MCF 10A (cell line): Measurements from ENCODE around the gene CBFA2T3. TPM values are rescaled to one million over a fixed set of nuclear protein-coding genes. Genes with fewer than 3 reads are reported as not detected.

Experiments used
- BruUV-seq: library from RNA; stranded (reverse); fragments of 400-500 nt; replicated peaks from 2 replicates; lab custom pipeline; 2021; lab: Mats Ljungman, UMichigan
- CTCF ChIA-PET: fragments of 300-600 bp; sonication (Branson Sonifier 250); formaldehyde crosslinking; extraction: SDS; loops from one replicate; lab custom pipeline; 2021; ENCODE audit warnings: antibody characterized with exemption, inconsistent platforms; lab: Yijun Ruan, JAX
- POLR2A ChIA-PET: fragments of 300-600, 350-650 bp; sonication (Branson Sonifier 250); formaldehyde crosslinking; extraction: SDS; loops from one replicate; lab custom pipeline; 2020; ENCODE audit warnings: antibody characterized with exemption, inconsistent platforms; lab: Yijun Ruan, JAX
- DNase-seq: peaks from one replicate; pipeline ENCODE4 v3.0.0-alpha.2; 2018; ENCODE audit not compliant: unreplicated experiment
- H3K27ac Mint-ChIP-seq: one replicate; pipeline ENCODE4 v1.8.0; 2022; ENCODE audit warnings: mild to moderate bottlenecking, low read depth, mixed read lengths; ENCODE audit not compliant: unreplicated experiment
- H3K27me3 Mint-ChIP-seq: one replicate; pipeline ENCODE4 v1.8.0; 2022; ENCODE audit warnings: mixed read lengths; ENCODE audit not compliant: insufficient read depth, unreplicated experiment
- H3K36me3 Mint-ChIP-seq: one replicate; pipeline ENCODE4 v1.8.0; 2022; ENCODE audit warnings: mild to moderate bottlenecking, moderate library complexity, mixed read lengths; ENCODE audit not compliant: insufficient read depth, unreplicated experiment
- H3K4me1 Mint-ChIP-seq: one replicate; pipeline ENCODE4 v1.8.0; 2022; ENCODE audit warnings: mixed read lengths; ENCODE audit not compliant: insufficient read depth, unreplicated experiment
- H3K4me3 Mint-ChIP-seq: one replicate; pipeline ENCODE4 v1.8.0; 2022; ENCODE audit warnings: mild to moderate bottlenecking, moderate library complexity, mixed read lengths; ENCODE audit not compliant: unreplicated experiment
- H3K9me3 Mint-ChIP-seq: one replicate; pipeline ENCODE4 v1.8.0; 2022; ENCODE audit warnings: mixed read lengths; ENCODE audit not compliant: unreplicated experiment
- CTCF ChIP-seq: fragments of 200-600 bp; IDR thresholded peaks from one replicate; pipeline ENCODE4 v1.8.0; 2022; ENCODE audit warnings: antibody characterized with exemption, mild to moderate bottlenecking; ENCODE audit not compliant: unreplicated experiment
- intact Hi-C: fragments of 100-400 bp; cut with micrococcal nuclease; formaldehyde crosslinking; loops from 2 replicates; pipeline ENCODE4 v1.14.1; 2022
- total RNA-seq: library from RNA; stranded (reverse); gene quantifications from 2 replicates; pipeline ENCODE4 v1.2.3, GENCODE V29; 2022

CBFA2T3 gene
- total RNA-seq, 1 experiment from 2014 or later, result not detected

GRCh38 chr16:88910284-88911135 lies 66.5 kb downstream of the CBFA2T3 start:
- BruUV-seq, result no TSS peak
- no peaks in the 10 kb centered on the region for H3K36me3 Mint-ChIP-seq
- POLR2A ChIA-PET, result no interaction called here
- no peaks in the 10 kb centered on the region for H3K27me3 Mint-ChIP-seq
- H3K4me1 Mint-ChIP-seq, result peaks cover 5% of the 10 kb centered on the region
- no peaks in the 10 kb centered on the region for H3K9me3 Mint-ChIP-seq
- H3K4me3 Mint-ChIP-seq, result no peak overlapping the region
- no peak overlapping the region for H3K27ac Mint-ChIP-seq
- intact Hi-C loops, result no loop called here
- no peak for TF ChIP-seq CTCF
- CTCF ChIA-PET, result no interaction called here
- DNase-seq, result no peak

- ChIA-PET CTCF (no interaction called here), POLR2A (no interaction called here)
- BruUV-seq, result no TSS peak
- intact Hi-C loops, result no loop called here
- peaks cover 5% of the 10 kb centered on the region for H3K4me1 Mint-ChIP-seq
- no peaks in the 10 kb centered on the region for H3K27me3 Mint-ChIP-seq
- no peak overlapping the region for H3K4me3 Mint-ChIP-seq
- DNase-seq, result no peak
- no peak overlapping the region for H3K27ac Mint-ChIP-seq
- no peaks in the 10 kb centered on the region for H3K36me3 Mint-ChIP-seq
- no peak for TF ChIP-seq CTCF
- no peaks in the 10 kb centered on the region for H3K9me3 Mint-ChIP-seq
Measured at GRCh38 chr16:88909431-88910210, 67.4 kb downstream of the CBFA2T3 start.

GRCh38 chr16:88908307-88908706 lies 68.7 kb downstream of the CBFA2T3 start:
- Mint-ChIP-seq H3K27me3 (no peaks in the 10 kb centered on the region), H3K4me1 (peaks cover 5% of the 10 kb centered on the region), H3K9me3 (no peaks in the 10 kb centered on the region), H3K36me3 (no peaks in the 10 kb centered on the region), H3K4me3 (no peak overlapping the region), H3K27ac (no peak overlapping the region)
- no peak for DNase-seq
- BruUV-seq, result no TSS peak
- intact Hi-C loops, result no loop called here
- TF ChIP-seq CTCF, result no peak
- POLR2A ChIA-PET, result no interaction called here
- CTCF ChIA-PET, result no interaction called here

GRCh38 chr16:88907768-88908167 lies 69.2 kb downstream of the CBFA2T3 start:
- TF ChIP-seq CTCF, result no peak
- CTCF ChIA-PET, result no interaction called here
- Mint-ChIP-seq H3K4me1 (peaks cover 5% of the 10 kb centered on the region), H3K4me3 (no peak overlapping the region), H3K9me3 (no peaks in the 10 kb centered on the region), H3K27me3 (no peaks in the 10 kb centered on the region), H3K27ac (no peak overlapping the region), H3K36me3 (no peaks in the 10 kb centered on the region)
- DNase-seq, result peak; percentile 94
- intact Hi-C loops, result no loop called here
- POLR2A ChIA-PET, result no interaction called here
- BruUV-seq, result no TSS peak
